ENCODE data around the gene SLC39A11.
A peak's percentile ranks its signal among the peaks of the same experiment; 100 is the strongest.

The SLC39A11 gene, protein sequence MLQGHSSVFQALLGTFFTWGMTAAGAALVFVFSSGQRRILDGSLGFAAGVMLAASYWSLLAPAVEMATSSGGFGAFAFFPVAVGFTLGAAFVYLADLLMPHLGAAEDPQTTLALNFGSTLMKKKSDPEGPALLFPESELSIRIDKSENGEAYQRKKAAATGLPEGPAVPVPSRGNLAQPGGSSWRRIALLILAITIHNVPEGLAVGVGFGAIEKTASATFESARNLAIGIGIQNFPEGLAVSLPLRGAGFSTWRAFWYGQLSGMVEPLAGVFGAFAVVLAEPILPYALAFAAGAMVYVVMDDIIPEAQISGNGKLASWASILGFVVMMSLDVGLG

DNA sequence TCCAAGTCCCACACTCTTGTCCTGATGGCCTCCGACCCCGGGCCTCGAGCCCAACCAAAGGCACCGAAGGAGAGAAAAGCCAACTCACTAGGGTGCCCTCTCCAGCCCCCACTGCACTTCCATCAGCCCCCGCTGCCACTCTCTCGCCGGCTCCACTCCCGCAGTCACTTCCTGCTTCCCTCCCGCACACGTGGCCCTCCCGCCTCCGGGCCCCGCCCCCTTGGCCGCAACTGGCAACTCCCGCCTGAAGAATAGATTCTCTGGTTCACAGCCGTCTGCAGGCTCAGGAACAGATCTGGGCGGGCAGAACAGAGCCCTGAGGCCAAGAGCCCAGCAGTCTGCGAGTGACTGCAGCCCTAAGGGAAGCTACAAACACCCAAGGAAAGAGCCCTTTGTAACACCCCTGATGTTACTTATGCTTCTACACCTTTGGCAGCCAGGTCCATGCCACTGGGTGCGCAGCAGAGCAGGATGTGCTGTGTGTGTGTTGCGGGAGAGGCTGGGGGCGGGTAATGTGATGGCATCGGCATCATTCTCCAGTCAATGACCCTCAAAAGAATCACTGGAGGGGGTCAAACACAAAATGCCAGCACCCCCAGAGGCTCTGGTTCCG is at the start of gene SLC39A11:
Gene SLC39A11, minus strand, starts transcription at position 166 of the 613 bp plus-strand sequence. CDS start 3,924 bp downstream, outside the sequence.
- ChIA-PET CTCF (no interaction called here), POLR2A (interaction anchor here (0.7 kb wide), 1 partner anchor 9 kb away, joined by 3 read pairs; no protein-coding TSS in a partner anchor)
- TF ChIP-seq SP1 (IDR thresholded peaks at IDR 0.05) = no peak
- TF ChIP-seq L3MBTL2 (conservative IDR thresholded peaks at IDR 0.05) = peak; percentile 93
- TF ChIP-seq, protein P1, sequence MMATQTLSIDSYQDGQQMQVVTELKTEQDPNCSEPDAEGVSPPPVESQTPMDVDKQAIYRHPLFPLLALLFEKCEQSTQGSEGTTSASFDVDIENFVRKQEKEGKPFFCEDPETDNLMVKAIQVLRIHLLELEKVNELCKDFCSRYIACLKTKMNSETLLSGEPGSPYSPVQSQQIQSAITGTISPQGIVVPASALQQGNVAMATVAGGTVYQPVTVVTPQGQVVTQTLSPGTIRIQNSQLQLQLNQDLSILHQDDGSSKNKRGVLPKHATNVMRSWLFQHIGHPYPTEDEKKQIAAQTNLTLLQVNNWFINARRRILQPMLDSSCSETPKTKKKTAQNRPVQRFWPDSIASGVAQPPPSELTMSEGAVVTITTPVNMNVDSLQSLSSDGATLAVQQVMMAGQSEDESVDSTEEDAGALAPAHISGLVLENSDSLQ (IDR thresholded peaks at IDR 0.05) = peak; percentile 60
- TF ChIP-seq ELF4 (IDR thresholded peaks at IDR 0.05) = peak; percentile 93
- DNase-seq (ENCODE audit: extremely low spot score) = peak; percentile 96

DNA sequence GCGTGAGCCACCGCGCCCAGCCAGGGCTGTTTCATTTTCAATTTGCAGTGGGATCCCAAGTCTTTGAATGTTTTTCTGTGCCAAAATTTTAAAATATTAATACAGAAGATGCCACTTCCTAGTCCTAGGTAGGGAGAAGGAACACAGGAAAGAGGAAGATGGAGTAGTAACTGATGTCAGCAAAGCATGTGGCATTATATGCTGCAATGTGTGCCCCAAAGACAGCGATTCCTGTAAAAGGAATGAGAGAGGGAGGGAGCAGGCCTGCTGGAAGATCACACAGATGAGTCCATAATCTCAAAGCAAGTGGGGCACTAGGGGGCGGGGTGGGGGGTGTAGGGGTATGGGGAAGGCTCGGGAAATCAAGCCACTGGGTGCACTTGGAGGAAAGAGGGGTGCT is 48.9 kb upstream of the SLC39A11 start:
- DNase-seq (ENCODE audit: extremely low spot score) = no peak
- POLR2A ChIA-PET = no interaction called here
- TF ChIP-seq TARDBP (IDR thresholded peaks at IDR 0.05) (no peak), FOXM1 (IDR thresholded peaks at IDR 0.05; ENCODE audit: borderline replicate concordance) (no peak), SUZ12 (IDR thresholded peaks at IDR 0.05) (no peak)
- CTCF ChIA-PET = no interaction called here

DNA sequence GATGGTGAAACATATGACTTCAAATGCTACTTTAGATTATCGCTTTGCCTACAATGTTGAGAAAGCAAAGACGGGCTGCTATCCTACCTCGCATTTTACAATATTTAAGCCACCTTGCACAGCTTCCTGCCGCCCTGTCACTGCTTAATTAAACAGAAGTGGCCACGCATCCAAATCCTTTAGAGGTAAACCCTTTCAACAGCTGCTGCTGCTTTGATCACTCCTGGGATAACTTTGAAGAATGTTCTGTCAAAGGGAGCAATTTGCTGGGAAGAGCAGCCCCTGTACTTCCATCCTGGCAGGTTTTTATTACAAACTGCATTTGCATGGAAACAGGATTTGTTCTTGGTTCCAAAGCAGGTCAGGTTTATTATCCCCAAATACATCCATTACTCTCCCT is 48.1 kb upstream of the SLC39A11 start:
- ChIA-PET POLR2A (no interaction called here), CTCF (no interaction called here)

DNA sequence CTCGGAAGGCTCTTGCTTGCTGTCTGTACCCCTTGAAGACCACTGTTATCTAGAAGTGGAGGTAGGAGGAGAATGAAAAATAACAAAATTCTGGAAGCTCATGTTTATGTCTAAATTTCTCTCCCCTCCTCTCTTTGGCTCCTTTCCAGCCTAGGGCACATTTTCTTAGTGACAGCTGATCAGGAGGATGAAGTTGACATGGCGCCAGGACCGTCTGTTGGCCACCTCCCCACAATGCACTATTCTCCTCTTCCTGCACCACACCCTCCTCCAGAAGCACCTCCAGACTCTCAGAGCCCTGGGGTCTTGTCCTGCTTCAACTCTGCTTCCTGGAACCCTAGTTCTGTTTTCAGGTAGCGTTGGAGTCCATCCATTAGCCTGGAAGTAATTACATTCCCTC is 46.8 kb upstream of the SLC39A11 start:
- ChIA-PET CTCF (no interaction called here), POLR2A (no interaction called here)
- no peak for TF ChIP-seq NFRKB (IDR thresholded peaks at IDR 0.05)
- no peak for TF ChIP-seq SP1 (IDR thresholded peaks at IDR 0.05)
- TF ChIP-seq SUZ12 (IDR thresholded peaks at IDR 0.05) = no peak
- TF ChIP-seq BHLHE40 (IDR thresholded peaks at IDR 0.05; ENCODE audit: borderline replicate concordance) = no peak
- no peak for TF ChIP-seq ELF4 (IDR thresholded peaks at IDR 0.05)
- TF ChIP-seq, protein P1 (IDR thresholded peaks at IDR 0.05) = no peak
- TF ChIP-seq TARDBP (IDR thresholded peaks at IDR 0.05) = no peak
- TF ChIP-seq LEF1 (IDR thresholded peaks at IDR 0.05; ENCODE audit: borderline replicate concordance) = no peak
- TF ChIP-seq FOXK2 (IDR thresholded peaks at IDR 0.05) = no peak
- no peak for TF ChIP-seq L3MBTL2 (conservative IDR thresholded peaks at IDR 0.05)
- no peak for TF ChIP-seq ZNF384 (IDR thresholded peaks at IDR 0.05)
- no peak for TF ChIP-seq FOXA1 (IDR thresholded peaks at IDR 0.05)
- TF ChIP-seq HDGF (IDR thresholded peaks at IDR 0.05; ENCODE audit: borderline replicate concordance) = no peak
- no peak for TF ChIP-seq CTBP1 (IDR thresholded peaks at IDR 0.05; ENCODE audit: borderline replicate concordance)
- TF ChIP-seq ARNT (IDR thresholded peaks at IDR 0.05) = no peak
- no peak for DNase-seq (ENCODE audit: extremely low spot score)

More for the DNA sequence above, 48.1 kb upstream of the SLC39A11 start:
- no peak for DNase-seq (ENCODE audit: extremely low spot score)
- TF ChIP-seq ARNT (IDR thresholded peaks at IDR 0.05) = no peak
- TF ChIP-seq BHLHE40 (IDR thresholded peaks at IDR 0.05; ENCODE audit: borderline replicate concordance) = no peak
- TF ChIP-seq HDGF (IDR thresholded peaks at IDR 0.05; ENCODE audit: borderline replicate concordance) = no peak
- no peak for TF ChIP-seq FOXM1 (IDR thresholded peaks at IDR 0.05; ENCODE audit: borderline replicate concordance)
- no peak for TF ChIP-seq TARDBP (IDR thresholded peaks at IDR 0.05)
- no peak for TF ChIP-seq NFRKB (IDR thresholded peaks at IDR 0.05)
- no peak for TF ChIP-seq SP1 (IDR thresholded peaks at IDR 0.05)
- no peak for TF ChIP-seq FOXA1 (IDR thresholded peaks at IDR 0.05)
- no peak for TF ChIP-seq ZNF384 (IDR thresholded peaks at IDR 0.05)
- TF ChIP-seq, protein P1 (IDR thresholded peaks at IDR 0.05) = no peak
- no peak for TF ChIP-seq FOXK2 (IDR thresholded peaks at IDR 0.05)
- TF ChIP-seq ELF4 (IDR thresholded peaks at IDR 0.05) = no peak
- TF ChIP-seq LEF1 (IDR thresholded peaks at IDR 0.05; ENCODE audit: borderline replicate concordance) = no peak
- no peak for TF ChIP-seq L3MBTL2 (conservative IDR thresholded peaks at IDR 0.05)
- no peak for TF ChIP-seq CTBP1 (IDR thresholded peaks at IDR 0.05; ENCODE audit: borderline replicate concordance)
- no peak for TF ChIP-seq SUZ12 (IDR thresholded peaks at IDR 0.05)

DNA sequence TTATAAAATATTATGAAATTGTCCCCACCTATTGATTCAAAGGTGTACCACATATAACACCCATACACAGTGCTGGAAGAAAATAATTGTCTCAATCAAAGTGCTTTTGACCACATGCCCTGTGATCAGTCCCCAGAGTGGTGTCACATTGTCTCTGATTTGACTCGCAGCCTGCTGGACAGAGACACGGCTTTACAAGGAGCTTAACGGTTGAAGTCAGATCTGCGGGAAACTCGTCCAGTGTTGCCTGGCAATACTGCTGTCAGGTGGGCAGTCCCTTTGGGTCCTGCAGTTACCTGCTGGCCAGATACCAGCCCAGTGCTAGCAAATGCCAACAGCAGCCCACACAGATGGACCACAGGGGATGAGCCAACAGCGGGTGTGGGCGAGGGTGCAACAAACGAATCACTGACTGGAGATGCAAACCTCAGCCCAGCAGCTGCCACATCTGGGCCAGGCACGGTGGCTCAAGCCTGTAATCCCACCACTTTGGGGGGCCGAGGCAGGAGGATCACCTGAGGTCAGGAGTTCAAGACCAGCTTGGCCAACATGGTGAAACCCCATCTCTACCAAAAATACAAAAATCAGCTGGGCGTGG is 46.2 kb upstream of the SLC39A11 start:
- no peak for DNase-seq (ENCODE audit: extremely low spot score)
- TF ChIP-seq L3MBTL2 (conservative IDR thresholded peaks at IDR 0.05) (no peak), ZNF384 (IDR thresholded peaks at IDR 0.05) (no peak)
- ChIA-PET CTCF (no interaction called here), POLR2A (no interaction called here)

DNA sequence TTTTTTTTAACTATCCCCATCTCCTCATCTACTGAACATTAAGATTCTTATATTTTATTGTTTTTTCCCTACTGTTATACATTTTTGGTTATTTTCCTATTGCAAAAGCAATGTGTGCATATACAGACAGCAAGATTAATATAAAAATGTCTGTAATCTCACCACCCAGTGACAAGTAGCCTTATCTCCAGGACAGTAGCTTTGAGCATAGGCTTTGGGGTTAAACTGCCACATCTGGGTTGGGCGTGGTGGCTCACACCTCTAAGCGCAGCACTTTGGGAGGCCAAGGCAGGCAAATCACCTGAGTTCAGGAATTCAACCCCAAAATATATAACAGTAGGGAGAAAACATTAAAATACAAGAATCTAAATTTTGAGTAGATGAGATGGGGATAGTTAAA is 44.9 kb upstream of the SLC39A11 start:
- CTCF ChIA-PET = no interaction called here
- no peak for DNase-seq (ENCODE audit: extremely low spot score)
- TF ChIP-seq CTBP1 (IDR thresholded peaks at IDR 0.05; ENCODE audit: borderline replicate concordance) = no peak
- TF ChIP-seq ARNT (IDR thresholded peaks at IDR 0.05) = no peak
- no peak for TF ChIP-seq TARDBP (IDR thresholded peaks at IDR 0.05)
- no peak for TF ChIP-seq L3MBTL2 (conservative IDR thresholded peaks at IDR 0.05)
- no peak for TF ChIP-seq HDGF (IDR thresholded peaks at IDR 0.05; ENCODE audit: borderline replicate concordance)
- TF ChIP-seq SP1 (IDR thresholded peaks at IDR 0.05) = no peak
- TF ChIP-seq NFRKB (IDR thresholded peaks at IDR 0.05) = no peak
- TF ChIP-seq FOXK2 (IDR thresholded peaks at IDR 0.05) = no peak
- TF ChIP-seq, protein P1 (IDR thresholded peaks at IDR 0.05) = no peak
- no peak for TF ChIP-seq ZNF384 (IDR thresholded peaks at IDR 0.05)
- TF ChIP-seq ELF4 (IDR thresholded peaks at IDR 0.05) = no peak
- no peak for TF ChIP-seq FOXA1 (IDR thresholded peaks at IDR 0.05)
- POLR2A ChIA-PET = no interaction called here
